Tibial artery (tissue), 4 donors: ENCODE results near the gene PPME1.

ENCODE experiments used
- DNase-seq, 2 donors: peaks; one replicate each; pipeline ENCODE4 v3.0.0-alpha.2; 2019
- H3K27ac ChIP-seq, 2 donors: fragments of 200-600 bp; sonication (generic) in 1 of 2; 1 replicate in 1 of 2; 2 replicates in 1 of 2; pipeline ENCODE4 v1.5.1; 2018 to 2019; ENCODE audit warnings: mild to moderate bottlenecking in 1 of 2
- H3K27me3 ChIP-seq, 2 donors: fragments of 200-600 bp; sonication (generic) in 1 of 2; one replicate each; pipeline versions ENCODE4 v1.5.1 to v1.6.0; 2016 to 2019
- H3K36me3 ChIP-seq, 3 donors: fragments of 200-600 bp; sonication (generic) in 2 of 3; one replicate each; pipeline ENCODE4 v1.5.1; 2016 to 2019; ENCODE audit warnings: mild to moderate bottlenecking in 2 of 3
- H3K4me1 ChIP-seq, 4 donors: fragments of 200-600 bp; sonication (generic) in 2 of 4; 1 replicate in 3 of 4; 2 replicates in 1 of 4; pipeline ENCODE4 v1.5.1; 2016 to 2019
- H3K4me3 ChIP-seq, 2 donors: fragments of 200-600 bp; sonication (generic) in 1 of 2; 1 replicate in 1 of 2; 2 replicates in 1 of 2; pipeline ENCODE4 v1.5.1; 2018 to 2019; ENCODE audit warnings: mild to moderate bottlenecking in 2 of 2
- H3K9me3 ChIP-seq, 3 donors: fragments of 200-600 bp; sonication (generic) in 1 of 3; one replicate each; pipeline ENCODE4 v1.5.1; 2016 to 2019
- intact Hi-C: fragments of 100-400 bp; cut with DNase I; formaldehyde crosslinking; loops from one replicate; pipeline ENCODE4 v1.15.0; 2023; ENCODE audit warnings: low total_unique reads
- TF ChIP-seq, protein P1 (sequence below), 2 experiments: fragments of 200-600 bp in 1 of 2; fragments of 450-650 bp in 1 of 2; IDR thresholded peaks; one replicate each; pipeline ENCODE4 v1.5.1; 2017 to 2019; ENCODE audit warnings: antibody characterized with exemption in 2 of 2, mild to moderate bottlenecking in 1 of 2, moderate library complexity in 1 of 2

The PPME1 gene

DNA sequence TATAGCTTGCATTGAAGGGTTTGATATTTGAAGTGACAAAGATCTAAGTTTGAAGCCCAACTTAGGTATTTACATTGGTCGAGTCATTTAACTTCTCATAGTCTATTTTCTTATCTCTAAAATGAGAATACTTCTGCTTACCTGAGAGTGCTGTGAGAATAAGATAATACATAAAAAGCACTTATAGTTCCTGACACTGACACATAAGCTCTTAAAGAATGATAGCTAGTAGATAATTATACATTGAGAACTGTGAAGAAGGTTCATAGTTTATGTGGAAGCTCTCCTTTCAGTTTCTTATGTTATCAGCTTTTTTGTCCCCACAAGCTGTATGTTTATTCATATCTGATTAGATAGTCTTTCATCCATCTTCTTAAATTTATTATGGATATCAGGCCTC is 4.8 kb downstream of the PPME1 start:
- no peak overlapping the region for H3K4me3 ChIP-seq
- intact Hi-C loops, result loop anchor here (10.0 kb wide), 1 partner anchor 211 kb away; no protein-coding TSS in a partner anchor
- H3K36me3 ChIP-seq, result no peaks in the 10 kb centered on the region
- peaks cover 0 to 45% (median 9%) of the 10 kb centered on the region in 4 donors for H3K4me1 ChIP-seq
- H3K27me3 ChIP-seq, result no peaks in the 10 kb centered on the region
- TF ChIP-seq, protein P1, sequence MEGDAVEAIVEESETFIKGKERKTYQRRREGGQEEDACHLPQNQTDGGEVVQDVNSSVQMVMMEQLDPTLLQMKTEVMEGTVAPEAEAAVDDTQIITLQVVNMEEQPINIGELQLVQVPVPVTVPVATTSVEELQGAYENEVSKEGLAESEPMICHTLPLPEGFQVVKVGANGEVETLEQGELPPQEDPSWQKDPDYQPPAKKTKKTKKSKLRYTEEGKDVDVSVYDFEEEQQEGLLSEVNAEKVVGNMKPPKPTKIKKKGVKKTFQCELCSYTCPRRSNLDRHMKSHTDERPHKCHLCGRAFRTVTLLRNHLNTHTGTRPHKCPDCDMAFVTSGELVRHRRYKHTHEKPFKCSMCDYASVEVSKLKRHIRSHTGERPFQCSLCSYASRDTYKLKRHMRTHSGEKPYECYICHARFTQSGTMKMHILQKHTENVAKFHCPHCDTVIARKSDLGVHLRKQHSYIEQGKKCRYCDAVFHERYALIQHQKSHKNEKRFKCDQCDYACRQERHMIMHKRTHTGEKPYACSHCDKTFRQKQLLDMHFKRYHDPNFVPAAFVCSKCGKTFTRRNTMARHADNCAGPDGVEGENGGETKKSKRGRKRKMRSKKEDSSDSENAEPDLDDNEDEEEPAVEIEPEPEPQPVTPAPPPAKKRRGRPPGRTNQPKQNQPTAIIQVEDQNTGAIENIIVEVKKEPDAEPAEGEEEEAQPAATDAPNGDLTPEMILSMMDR (IDR thresholded peaks at IDR 0.05), result no peak
- no peak overlapping the region for H3K27ac ChIP-seq
- H3K9me3 ChIP-seq, result no peaks in the 10 kb centered on the region
- no peak for DNase-seq

DNA sequence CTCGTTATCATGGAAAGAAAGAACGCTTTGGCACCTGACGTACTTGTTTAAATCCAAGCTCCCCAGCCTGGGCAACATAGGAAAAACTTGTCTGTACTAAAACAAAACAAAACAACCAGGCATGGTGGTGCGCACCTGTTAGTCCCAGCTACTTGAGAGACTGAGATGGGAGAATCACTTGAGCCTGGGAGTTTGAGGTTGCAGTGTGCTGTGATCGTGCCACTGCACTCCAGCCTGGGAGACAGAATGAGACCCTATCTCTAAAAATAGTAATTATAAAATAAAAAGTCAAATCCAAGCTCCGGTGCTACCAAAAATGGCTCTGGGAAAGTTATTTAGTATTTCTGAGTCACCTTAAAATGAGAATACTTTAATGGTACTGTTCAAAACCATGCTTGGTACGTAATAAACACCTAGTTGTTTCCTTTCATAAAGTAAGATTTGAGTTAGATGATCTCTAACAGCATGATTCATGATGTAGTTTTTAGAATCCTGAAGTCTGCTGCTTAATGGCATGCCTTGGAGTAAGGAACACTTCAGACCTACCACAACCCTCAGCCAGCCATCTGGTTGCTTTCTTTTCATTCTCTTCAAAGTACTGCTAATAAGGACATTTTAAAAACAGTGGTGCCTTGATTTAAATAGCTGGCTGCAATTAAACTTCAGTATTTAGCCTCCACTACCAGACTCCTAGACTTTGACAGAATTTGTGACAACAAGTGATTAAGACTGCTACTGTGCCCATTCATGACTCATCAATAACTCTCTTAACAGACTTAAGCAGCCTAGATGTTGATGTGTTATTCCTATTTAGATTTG is 8.4 kb downstream of the PPME1 start:
- Histone ChIP-seq H3K4me1 (peaks cover 0 to 19% (median 1%) of the 10 kb centered on the region in 4 donors), H3K36me3 (no peaks in the 10 kb centered on the region), H3K27me3 (no peaks in the 10 kb centered on the region), H3K9me3 (no peaks in the 10 kb centered on the region), H3K27ac (peak overlapping the region; percentile 42 to 46), H3K4me3 (no peak overlapping the region)
- TF ChIP-seq, protein P1 (IDR thresholded peaks at IDR 0.05), result no peak
- DNase-seq, result no peak
- intact Hi-C loops, result loop anchor here (10.0 kb wide), 1 partner anchor 215 kb away; no protein-coding TSS in a partner anchor

DNA sequence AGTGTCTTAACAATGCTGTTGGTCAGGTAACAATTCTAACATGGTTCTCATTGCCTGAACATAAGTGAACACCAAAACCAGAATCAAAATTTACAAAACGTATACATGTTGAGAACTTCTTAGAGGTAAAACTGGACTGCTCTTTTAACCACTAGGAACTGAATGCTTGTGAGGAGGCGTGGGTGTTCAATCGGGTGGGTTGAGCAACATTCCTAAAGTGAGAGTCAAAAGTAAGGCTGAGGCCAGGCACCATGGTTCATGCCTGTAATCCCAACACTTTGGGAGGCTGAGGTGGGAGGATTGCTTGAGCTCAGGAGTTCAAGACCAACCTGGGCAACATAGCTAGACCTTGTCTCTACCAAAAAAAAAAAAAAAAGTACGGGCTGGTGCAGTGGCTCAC is 11.5 kb downstream of the PPME1 start:
- peaks cover 0 to 16% (median 1%) of the 10 kb centered on the region in 4 donors for H3K4me1 ChIP-seq
- H3K27me3 ChIP-seq, result no peaks in the 10 kb centered on the region
- TF ChIP-seq, protein P1 (IDR thresholded peaks at IDR 0.05), result no peak
- no peak for DNase-seq
- intact Hi-C loops, result no loop called here
- no peaks in the 10 kb centered on the region for H3K36me3 ChIP-seq
- no peaks in the 10 kb centered on the region for H3K9me3 ChIP-seq
- H3K27ac ChIP-seq, result no peak overlapping the region
- H3K4me3 ChIP-seq, result no peak overlapping the region

- DNase-seq, result no peak
- TF ChIP-seq, protein P1 (IDR thresholded peaks at IDR 0.05), result no peak
- H3K27ac ChIP-seq, result no peak overlapping the region
- intact Hi-C loops, result no loop called here
- H3K4me3 ChIP-seq, result no peak overlapping the region
- H3K27me3 ChIP-seq, result no peaks in the 10 kb centered on the region
- H3K4me1 ChIP-seq, result peaks cover 0 to under 1% (median 0%) of the 10 kb centered on the region in 4 donors
- no peaks in the 10 kb centered on the region for H3K36me3 ChIP-seq
- no peaks in the 10 kb centered on the region for H3K9me3 ChIP-seq
These were observed 14.2 kb downstream of the PPME1 start for GRCh38 chr11:74185285-74185684.

GRCh38 chr11:74185695-74186094 is 14.6 kb downstream of the PPME1 start:
- H3K4me3 ChIP-seq, result no peak overlapping the region
- H3K27me3 ChIP-seq, result no peaks in the 10 kb centered on the region
- intact Hi-C loops, result no loop called here
- TF ChIP-seq, protein P1 (IDR thresholded peaks at IDR 0.05), result no peak
- DNase-seq, result no peak
- H3K9me3 ChIP-seq, result no peaks in the 10 kb centered on the region
- H3K4me1 ChIP-seq, result no peaks in the 10 kb centered on the region
- H3K27ac ChIP-seq, result no peak overlapping the region
- H3K36me3 ChIP-seq, result no peaks in the 10 kb centered on the region
